ENCODE results near the gene GZMM.

GZMM gene

DNA sequence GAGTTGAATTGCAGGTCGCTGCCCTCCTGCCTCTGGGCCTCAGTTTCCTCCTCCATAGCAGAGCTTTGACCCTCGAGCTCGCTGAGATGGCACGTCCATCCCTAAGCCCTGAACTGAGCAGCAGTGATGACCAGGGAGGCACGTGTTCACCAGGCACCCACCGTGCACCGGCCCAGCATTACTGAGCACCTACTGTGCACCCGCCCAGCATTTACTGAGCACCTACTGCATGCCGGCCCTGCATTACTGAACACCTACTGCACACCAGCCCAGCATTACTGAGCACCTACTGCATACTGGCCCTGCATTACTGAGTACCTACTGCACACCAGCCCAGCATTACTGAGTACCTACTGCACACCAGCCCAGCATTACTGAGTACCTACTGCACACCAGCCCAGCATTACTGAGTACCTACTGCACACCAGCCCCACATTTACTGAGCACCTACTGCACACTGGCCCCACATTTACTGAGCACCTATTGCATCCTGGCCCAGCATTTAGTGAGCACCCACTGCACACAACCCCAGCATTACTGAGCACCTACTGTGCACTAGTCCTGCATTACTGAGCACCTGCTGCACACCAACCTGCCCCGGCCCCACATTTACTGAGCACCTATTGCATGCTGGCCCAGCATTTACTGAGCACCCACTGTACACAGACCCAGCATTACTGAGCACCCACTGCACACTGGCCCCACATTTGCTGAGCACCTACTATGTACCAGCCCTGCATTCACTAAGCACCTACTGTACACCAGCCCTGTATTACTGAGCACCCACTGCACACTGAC lies 30.3 kb upstream of the GZMM start:
- H3K27ac ChIP-seq: no peak overlapping the region
- no peak for TF ChIP-seq ZFX (IDR thresholded peaks at IDR 0.05)
- TF ChIP-seq, protein P1, sequence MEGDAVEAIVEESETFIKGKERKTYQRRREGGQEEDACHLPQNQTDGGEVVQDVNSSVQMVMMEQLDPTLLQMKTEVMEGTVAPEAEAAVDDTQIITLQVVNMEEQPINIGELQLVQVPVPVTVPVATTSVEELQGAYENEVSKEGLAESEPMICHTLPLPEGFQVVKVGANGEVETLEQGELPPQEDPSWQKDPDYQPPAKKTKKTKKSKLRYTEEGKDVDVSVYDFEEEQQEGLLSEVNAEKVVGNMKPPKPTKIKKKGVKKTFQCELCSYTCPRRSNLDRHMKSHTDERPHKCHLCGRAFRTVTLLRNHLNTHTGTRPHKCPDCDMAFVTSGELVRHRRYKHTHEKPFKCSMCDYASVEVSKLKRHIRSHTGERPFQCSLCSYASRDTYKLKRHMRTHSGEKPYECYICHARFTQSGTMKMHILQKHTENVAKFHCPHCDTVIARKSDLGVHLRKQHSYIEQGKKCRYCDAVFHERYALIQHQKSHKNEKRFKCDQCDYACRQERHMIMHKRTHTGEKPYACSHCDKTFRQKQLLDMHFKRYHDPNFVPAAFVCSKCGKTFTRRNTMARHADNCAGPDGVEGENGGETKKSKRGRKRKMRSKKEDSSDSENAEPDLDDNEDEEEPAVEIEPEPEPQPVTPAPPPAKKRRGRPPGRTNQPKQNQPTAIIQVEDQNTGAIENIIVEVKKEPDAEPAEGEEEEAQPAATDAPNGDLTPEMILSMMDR (conservative IDR thresholded peaks at IDR 0.05): no peak

DNA sequence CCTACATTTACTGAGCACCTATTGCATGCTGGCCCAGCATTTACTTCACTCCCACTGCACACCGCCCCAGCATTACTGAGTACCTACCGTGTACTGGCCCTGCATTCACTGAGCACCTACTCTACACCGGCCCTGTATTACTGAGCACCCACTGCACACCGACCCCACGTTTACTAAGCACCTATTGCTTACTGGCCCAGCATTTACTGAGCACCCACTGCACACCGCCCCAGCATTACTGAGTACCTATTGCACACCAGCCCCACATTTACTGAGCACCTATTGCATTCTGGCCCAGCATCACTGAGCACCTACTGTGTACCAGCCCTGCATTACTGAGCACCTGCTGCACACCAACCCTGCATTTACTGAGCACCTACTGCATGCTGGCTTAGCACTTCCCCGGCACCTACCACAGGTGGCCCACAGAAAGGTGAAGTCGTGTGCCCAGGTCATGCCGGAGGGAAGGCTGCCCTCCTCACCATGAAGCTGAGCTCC lies 29.6 kb upstream of the GZMM start:
- no peak overlapping the region for H3K27ac ChIP-seq
- TF ChIP-seq, protein P1 (conservative IDR thresholded peaks at IDR 0.05): no peak
- no peak for TF ChIP-seq ZFX (IDR thresholded peaks at IDR 0.05)

DNA sequence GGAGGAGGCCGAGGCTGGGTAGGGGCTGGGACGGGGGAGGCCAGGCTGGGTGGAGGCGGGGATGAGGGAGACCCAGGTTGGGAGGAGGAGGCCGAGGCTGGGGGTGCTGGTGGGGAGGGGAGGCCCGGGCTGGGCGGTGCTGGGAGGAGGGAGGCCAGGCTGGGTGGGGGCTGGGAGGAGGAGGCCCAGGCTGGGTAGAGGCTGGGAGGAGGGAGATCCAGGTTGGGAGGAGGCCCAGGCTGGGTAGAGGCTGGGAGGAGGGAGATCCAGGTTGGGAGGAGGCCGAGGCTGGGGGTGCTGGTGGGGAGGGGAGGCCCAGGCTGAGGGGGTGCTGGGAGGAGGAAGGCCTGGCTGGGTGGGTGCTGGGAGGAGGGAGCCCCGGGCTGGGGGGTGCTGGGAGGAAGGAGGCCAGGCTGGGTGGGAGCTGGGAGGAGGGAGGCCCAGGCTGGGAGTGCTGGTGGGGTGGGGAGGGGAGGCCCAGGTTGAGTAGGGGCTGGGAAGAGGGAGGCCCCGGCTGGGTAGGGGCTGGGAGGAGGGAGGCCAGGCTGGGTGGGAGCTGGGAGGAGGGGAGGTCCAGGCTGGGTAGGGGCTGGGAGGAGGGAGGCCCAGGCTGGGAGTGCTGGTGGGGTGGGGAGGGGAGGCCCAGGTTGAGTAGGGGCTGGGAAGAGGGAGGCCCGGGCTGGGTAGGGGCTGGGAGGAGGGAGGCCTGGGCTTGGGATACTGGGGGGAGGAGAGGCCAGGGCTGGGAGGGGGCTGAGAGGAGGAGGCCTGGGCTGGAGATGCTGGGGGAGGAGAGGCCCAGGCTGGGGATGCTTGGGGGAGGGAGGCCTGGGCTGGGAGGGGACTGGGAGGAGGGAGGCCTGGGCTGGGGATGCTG lies 25.9 kb upstream of the GZMM start:
- no peak overlapping the region for H3K27ac ChIP-seq
- TF ChIP-seq, protein P1 (conservative IDR thresholded peaks at IDR 0.05): no peak
- no peak for TF ChIP-seq ZFX (IDR thresholded peaks at IDR 0.05)

DNA sequence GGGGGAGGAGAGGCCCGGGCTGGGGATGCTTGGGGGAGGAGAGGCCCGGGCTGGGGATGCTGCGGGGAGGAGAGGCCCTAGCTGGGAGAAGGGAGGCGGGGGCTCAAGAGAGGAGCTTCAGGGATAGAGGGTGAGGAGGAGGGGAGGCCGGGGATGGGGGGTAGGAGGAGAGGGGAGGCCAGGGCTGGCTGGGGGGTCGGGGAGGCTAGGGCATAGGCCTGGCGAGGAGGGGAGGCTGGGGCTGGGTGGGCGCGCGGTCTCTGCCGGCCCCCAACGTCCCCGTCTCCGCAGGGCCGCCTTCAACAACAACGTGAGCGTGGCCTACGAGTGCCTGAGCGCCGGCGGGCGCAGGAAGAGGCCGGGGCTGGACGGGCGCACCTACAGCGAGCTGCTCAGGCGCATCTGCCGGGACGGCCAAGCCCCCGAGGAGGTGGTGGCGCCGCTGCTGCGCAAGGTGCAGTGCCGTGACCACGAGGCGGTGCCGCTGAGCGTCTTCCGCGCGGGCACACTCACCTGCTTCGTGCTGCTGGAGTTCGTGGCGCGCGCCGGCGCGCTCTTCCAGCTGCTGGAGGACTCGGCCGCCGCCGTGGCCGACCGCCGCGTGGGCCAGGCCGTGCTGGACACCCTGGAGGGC lies 25.1 kb upstream of the GZMM start:
- no peak for TF ChIP-seq ZFX (IDR thresholded peaks at IDR 0.05)
- TF ChIP-seq, protein P1 (conservative IDR thresholded peaks at IDR 0.05): no peak

DNA sequence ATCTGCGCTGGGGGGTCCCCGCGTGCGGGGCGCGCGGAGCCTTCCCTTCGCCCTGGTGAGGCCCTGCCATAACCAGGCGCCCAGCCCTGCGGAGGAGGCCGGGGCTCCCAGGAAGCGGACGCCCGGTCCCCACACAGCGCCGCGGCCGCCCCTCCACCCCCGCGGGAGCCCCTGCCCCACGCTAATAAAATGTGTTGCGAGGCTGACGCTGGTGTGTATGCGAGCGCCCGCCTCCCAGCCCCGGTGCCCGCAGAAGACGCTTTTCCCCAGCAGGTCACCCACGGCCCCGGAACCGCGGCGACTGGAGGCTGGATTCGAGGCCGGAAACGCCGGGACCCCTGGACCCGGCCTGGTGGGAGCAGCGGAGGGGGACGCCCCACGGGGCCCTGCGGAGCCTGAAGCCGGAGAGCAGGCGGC lies 24.4 kb upstream of the GZMM start:
- no peak overlapping the region for H3K27ac ChIP-seq
- TF ChIP-seq ZFX (IDR thresholded peaks at IDR 0.05): no peak
- TF ChIP-seq, protein P1 (conservative IDR thresholded peaks at IDR 0.05): no peak

More for the DNA sequence above, 25.1 kb upstream of the GZMM start:
- no peak overlapping the region for H3K27ac ChIP-seq

DNA sequence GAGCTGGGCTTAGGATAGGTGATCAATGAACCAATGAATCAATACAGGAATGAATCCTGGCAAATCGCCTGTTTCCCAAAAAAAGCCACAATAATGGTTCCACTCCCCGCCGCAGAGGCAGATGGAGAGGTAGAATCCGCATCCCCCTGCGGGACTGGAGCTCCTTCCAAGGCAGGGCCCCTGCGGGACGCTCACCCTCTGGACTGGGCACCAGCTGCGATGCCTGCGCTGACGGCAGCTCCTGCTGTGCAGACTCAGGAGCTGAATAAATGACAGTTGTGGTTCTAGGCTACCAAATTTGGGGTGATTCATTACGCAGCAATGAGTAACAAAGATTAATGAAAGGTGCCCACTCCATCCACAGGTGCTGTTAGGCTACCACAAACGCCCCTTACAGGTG lies 21.1 kb upstream of the GZMM start:
- TF ChIP-seq ZFX (IDR thresholded peaks at IDR 0.05): no peak
- TF ChIP-seq, protein P1 (conservative IDR thresholded peaks at IDR 0.05): no peak
- no peak overlapping the region for H3K27ac ChIP-seq
